ENCODE results near the gene MMP10.

DNA sequence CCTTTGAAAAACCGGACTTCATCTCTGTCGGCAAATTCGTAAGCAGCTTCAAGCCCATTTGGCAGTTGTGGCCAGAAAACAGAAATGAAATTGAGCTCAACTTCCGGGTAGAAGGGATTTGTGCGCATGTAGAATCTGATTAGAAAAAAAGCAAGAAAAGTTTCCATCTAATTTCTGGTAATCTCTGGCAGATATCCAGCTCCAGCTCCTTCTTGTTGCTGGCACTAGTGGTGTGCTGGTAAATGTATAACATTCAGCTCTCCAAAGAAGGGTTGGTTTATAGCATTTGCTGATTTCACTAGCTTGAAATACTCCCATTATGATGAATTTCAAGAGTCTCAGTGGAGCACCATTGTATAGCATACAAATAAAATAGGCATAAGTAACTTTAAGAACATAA lies 12.2 kb upstream of the MMP10 start:
- TF ChIP-seq, protein P1, sequence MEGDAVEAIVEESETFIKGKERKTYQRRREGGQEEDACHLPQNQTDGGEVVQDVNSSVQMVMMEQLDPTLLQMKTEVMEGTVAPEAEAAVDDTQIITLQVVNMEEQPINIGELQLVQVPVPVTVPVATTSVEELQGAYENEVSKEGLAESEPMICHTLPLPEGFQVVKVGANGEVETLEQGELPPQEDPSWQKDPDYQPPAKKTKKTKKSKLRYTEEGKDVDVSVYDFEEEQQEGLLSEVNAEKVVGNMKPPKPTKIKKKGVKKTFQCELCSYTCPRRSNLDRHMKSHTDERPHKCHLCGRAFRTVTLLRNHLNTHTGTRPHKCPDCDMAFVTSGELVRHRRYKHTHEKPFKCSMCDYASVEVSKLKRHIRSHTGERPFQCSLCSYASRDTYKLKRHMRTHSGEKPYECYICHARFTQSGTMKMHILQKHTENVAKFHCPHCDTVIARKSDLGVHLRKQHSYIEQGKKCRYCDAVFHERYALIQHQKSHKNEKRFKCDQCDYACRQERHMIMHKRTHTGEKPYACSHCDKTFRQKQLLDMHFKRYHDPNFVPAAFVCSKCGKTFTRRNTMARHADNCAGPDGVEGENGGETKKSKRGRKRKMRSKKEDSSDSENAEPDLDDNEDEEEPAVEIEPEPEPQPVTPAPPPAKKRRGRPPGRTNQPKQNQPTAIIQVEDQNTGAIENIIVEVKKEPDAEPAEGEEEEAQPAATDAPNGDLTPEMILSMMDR (IDR thresholded peaks at IDR 0.05; ENCODE audit: low read depth, low read length): no peak
- TF ChIP-seq EZH2phosphoT487 (IDR thresholded peaks at IDR 0.05; ENCODE audit: low read depth): no peak

Data from OCI-LY3 (cell line).